NCI-H2196 (cell line): ENCODE results near the gene COL16A1.
A peak's percentile ranks its signal among the peaks of the same experiment; 100 is the strongest.

Experiments
- DNase-seq: peaks from one replicate; lab custom pipeline; 2025; ENCODE audit not compliant: unreplicated experiment; lab: John Stamatoyannopoulos, UW

COL16A1 gene

GRCh38 chr1:31733389-31734219 lies 29.8 kb upstream of the COL16A1 start:
- peak; percentile 13 for DNase-seq

GRCh38 chr1:31732751-31733289 lies 29.0 kb upstream of the COL16A1 start:
- DNase-seq = no peak

- DNase-seq = no peak
These were observed 28.5 kb upstream of the COL16A1 start for GRCh38 chr1:31732343-31732742.

GRCh38 chr1:31731049-31731565 lies 27.3 kb upstream of the COL16A1 start:
- DNase-seq = no peak

- DNase-seq = no peak
These were observed 26.7 kb upstream of the COL16A1 start for GRCh38 chr1:31730336-31731048.

- no peak for DNase-seq
These were observed 24.0 kb upstream of the COL16A1 start for GRCh38 chr1:31727849-31728248.

GRCh38 chr1:31727195-31727594 lies 23.4 kb upstream of the COL16A1 start:
- DNase-seq = no peak

- no peak for DNase-seq
These were observed 22.9 kb upstream of the COL16A1 start for GRCh38 chr1:31726715-31727114.

- peak; percentile 62 for DNase-seq
These were observed 22.1 kb upstream of the COL16A1 start for GRCh38 chr1:31725777-31726535.

- no peak for DNase-seq
These were observed 21.3 kb upstream of the COL16A1 start for GRCh38 chr1:31725134-31725533.

GRCh38 chr1:31723828-31724359 lies 20.1 kb upstream of the COL16A1 start:
- DNase-seq = no peak

GRCh38 chr1:31718327-31718897 lies 14.6 kb upstream of the COL16A1 start:
- DNase-seq = no peak

- no peak for DNase-seq
These were observed 13.5 kb upstream of the COL16A1 start for GRCh38 chr1:31717341-31717740.

- no peak for DNase-seq
These were observed 12.0 kb upstream of the COL16A1 start for GRCh38 chr1:31715873-31716220.

GRCh38 chr1:31715087-31715872 lies 11.5 kb upstream of the COL16A1 start:
- no peak for DNase-seq

GRCh38 chr1:31714442-31715086 lies 10.7 kb upstream of the COL16A1 start:
- DNase-seq = no peak

GRCh38 chr1:31712630-31713029 lies 8.8 kb upstream of the COL16A1 start:
- DNase-seq = no peak

GRCh38 chr1:31712068-31712467 lies 8.3 kb upstream of the COL16A1 start:
- no peak for DNase-seq

- no peak for DNase-seq
These were observed 4.5 kb upstream of the COL16A1 start for GRCh38 chr1:31708324-31708723.
